HepG2 (cell line): ENCODE measurements around the gene NDUFV1. TPM values are rescaled to one million over a fixed set of nuclear protein-coding genes. Genes with fewer than 3 reads are reported as not detected.
A peak's percentile ranks its signal among the peaks of the same experiment; 100 is the strongest.

ENCODE experiments used
- CEBPG ChIP-seq: IDR thresholded peaks from 2 replicates; pipeline ENCODE4 v1.6.1; 2016
- CEBPZ ChIP-seq: IDR thresholded peaks from 2 replicates; pipeline ENCODE4 v1.6.1; 2012; ENCODE audit warnings: low read length, improper control_type of control experiment
- CENPT ChIP-seq: sonication (generic); formaldehyde crosslinking; IDR thresholded peaks from 2 replicates; pipeline ENCODE4 v1.8.0; 2022; ENCODE audit warnings: low read depth, mild to moderate bottlenecking, moderate library complexity, missing genetic modification reagents
- DZIP1 ChIP-seq: sonication (generic); formaldehyde crosslinking; IDR thresholded peaks from 2 replicates; pipeline ENCODE4 v1.5.0; 2020; ENCODE audit warnings: mild to moderate bottlenecking, missing genetic modification reagents
- EP300 ChIP-seq, 3 experiments: sonication (generic) in 1 of 3; formaldehyde crosslinking in 1 of 3; IDR thresholded peaks; 2 replicates each; pipeline versions ENCODE4 v1.5.1 to v1.6.1; 2011 to 2020; ENCODE audit warnings: low read depth in 2 of 3, low read length in 2 of 3, borderline replicate concordance in 1 of 3, improper control_type of control experiment in 1 of 3, mild to moderate bottlenecking in 1 of 3, missing genetic modification reagents in 1 of 3, moderate library complexity in 1 of 3
- GATAD2A ChIP-seq: IDR thresholded peaks from 2 replicates; pipeline ENCODE4 v1.6.1; 2016
- HMG20A ChIP-seq: IDR thresholded peaks from 2 replicates; pipeline ENCODE4 v1.6.1; 2016; ENCODE audit warnings: borderline replicate concordance
- KAT8 ChIP-seq: IDR thresholded peaks from 2 replicates; pipeline ENCODE4 v1.6.1; 2016; ENCODE audit warnings: missing genetic modification reagents, missing compliant biosample characterization
- MXD1 ChIP-seq: sonication (generic); formaldehyde crosslinking; IDR thresholded peaks from 2 replicates; pipeline ENCODE4 v1.4.0; 2020; ENCODE audit warnings: mild to moderate bottlenecking, missing genetic modification reagents
- ZBTB3 ChIP-seq: sonication (generic); formaldehyde crosslinking; IDR thresholded peaks from 2 replicates; pipeline ENCODE4 v1.4.0; 2020; ENCODE audit warnings: low read depth, mild to moderate bottlenecking, moderate library complexity, missing genetic modification reagents, borderline replicate concordance
- ZBTB38 ChIP-seq: sonication (generic); formaldehyde crosslinking; IDR thresholded peaks from 2 replicates; pipeline ENCODE4 v1.5.1; 2020; ENCODE audit warnings: mild to moderate bottlenecking, missing genetic modification reagents
- ZNF543 ChIP-seq: sonication (generic); formaldehyde crosslinking; IDR thresholded peaks from 2 replicates; pipeline ENCODE4 v1.4.0; 2020; ENCODE audit warnings: mild to moderate bottlenecking, missing genetic modification reagents
- ZNF7 ChIP-seq: IDR thresholded peaks from 2 replicates; pipeline ENCODE4 v1.6.1; 2016; ENCODE audit warnings: missing biosample characterization, missing genetic modification reagents
- ZNF704 ChIP-seq: sonication (generic); formaldehyde crosslinking; IDR thresholded peaks from 2 replicates; pipeline ENCODE4 v1.8.1; 2023; ENCODE audit warnings: mild to moderate bottlenecking, inconsistent platforms, moderate library complexity, missing genetic modification reagents, borderline replicate concordance
- ZNF720 ChIP-seq: sonication (generic); formaldehyde crosslinking; IDR thresholded peaks from 2 replicates; pipeline ENCODE4 v1.4.0; 2020; ENCODE audit warnings: missing genetic modification reagents
- ZNF776 ChIP-seq: sonication (generic); formaldehyde crosslinking; IDR thresholded peaks from 2 replicates; pipeline ENCODE4 v1.4.0; 2020; ENCODE audit warnings: mild to moderate bottlenecking, missing genetic modification reagents
- ZXDC ChIP-seq: sonication (generic); formaldehyde crosslinking; IDR thresholded peaks from 2 replicates; pipeline ENCODE4 v1.5.0; 2020; ENCODE audit warnings: mild to moderate bottlenecking, missing genetic modification reagents
- polyA plus RNA-seq, 8 experiments: library from polyadenylated mRNA; depleted of rRNA in 3 of 8; stranded (reverse) in 7 of 8; unstranded in 1 of 8; fragments of >200 nt; fragmentation: Illumina TruSeq in 4 of 8; extraction: Trizol in 4 of 8; gene quantifications; 2 replicates each; pipeline versions ENCODE4 v1.2.1 to v1.2.3, GENCODE V29; 2011 to 2016; ENCODE audit warnings: low read depth in 4 of 8, missing spikeins in 1 of 8, mixed read lengths in 1 of 8; ENCODE audit not compliant: insufficient read depth in 1 of 8
- total RNA-seq, 5 experiments: library from RNA; depleted of rRNA; stranded (reverse); fragments of >200 nt; fragmentation: Illumina TruSeq; extraction: Trizol; gene quantifications; 2 replicates each; pipeline ENCODE4 v1.2.3, GENCODE V29; 2016; ENCODE audit warnings: low read depth in 1 of 5

The NDUFV1 gene
- total and polyA plus RNA-seq, 2 of the 13 experiments (the other 11 are each of a cell fraction or from before 2014, with no cell fraction given): 88.9 to 137 TPM

DNA sequence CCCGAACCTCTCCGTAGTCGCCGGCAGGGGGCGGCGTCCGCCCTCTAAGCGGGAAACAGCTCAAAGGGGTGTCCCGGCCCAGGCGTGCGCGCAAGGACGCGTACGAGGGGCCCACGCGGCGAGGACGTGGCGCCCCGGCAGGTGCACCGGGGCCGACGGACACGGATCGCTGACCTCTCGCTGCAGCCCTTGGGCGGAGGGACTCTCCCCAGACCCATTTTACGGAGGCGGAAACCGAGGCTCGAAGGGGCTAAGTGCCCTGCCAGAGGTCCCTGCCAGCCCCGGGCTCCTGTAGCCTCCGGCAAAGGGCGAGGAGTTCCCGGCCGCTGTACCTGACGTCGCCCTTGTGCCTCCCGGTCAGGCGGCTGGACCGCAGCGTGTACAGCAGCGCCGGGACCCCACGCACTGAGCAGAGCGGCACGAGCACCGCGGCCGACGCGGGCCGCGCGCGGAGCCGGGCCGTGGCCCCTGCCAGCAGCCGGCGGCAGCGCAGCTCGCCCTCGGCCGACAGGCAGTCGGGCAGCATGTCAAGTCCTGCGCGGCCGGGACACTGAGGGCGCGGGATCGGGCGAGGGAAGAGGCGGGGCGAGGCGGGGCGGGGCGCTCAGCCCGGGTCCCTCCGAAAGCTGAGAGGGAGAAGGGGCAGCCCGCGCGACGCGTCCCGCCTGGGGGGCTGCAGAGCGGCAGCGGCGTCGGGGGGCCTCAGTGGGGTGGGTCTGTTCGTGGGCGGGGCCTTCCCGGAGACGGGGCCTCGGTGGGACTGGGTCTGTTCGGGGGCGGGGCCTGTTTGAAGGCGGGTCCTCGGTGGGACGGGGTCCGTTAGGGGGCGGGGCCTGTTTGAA is 22.9 kb downstream of the NDUFV1 start, which contains the start of gene NUDT8 (continued):
- no peak for TF ChIP-seq CEBPZ
- TF ChIP-seq EP300 (IDR thresholded peaks at IDR 0.05; ENCODE audit: low read depth in 2 of 2, low read length in 2 of 2): 0 out of 4 replicates have a peak, but pooled peaks of 1 of the 2 experiments have one; percentile 18
- peak; percentile 36; the same call in 1 of the 2 replicates for TF ChIP-seq EP300 (CRISPR knock-in tag; IDR thresholded peaks at IDR 0.05; ENCODE audit: borderline replicate concordance)
- no peak for TF ChIP-seq ZBTB3 (CRISPR knock-in tag)
- TF ChIP-seq ZXDC (CRISPR knock-in tag): no peak
- TF ChIP-seq MXD1: peak; percentile 81
- no peak for TF ChIP-seq ZNF7
- peak; percentile 86; the same call in 1 of the 2 replicates for TF ChIP-seq CENPT (CRISPR knock-in tag)
- peak; percentile 57; the same call in 1 of the 2 replicates for TF ChIP-seq DZIP1
- no peak for TF ChIP-seq ZNF704 (CRISPR knock-in tag)
- no peak for TF ChIP-seq ZNF720 (CRISPR knock-in tag)
- TF ChIP-seq KAT8: peak; percentile 54; the same call in 1 of the 2 replicates
- peak; percentile 41; the same call in 1 of the 2 replicates for TF ChIP-seq ZBTB38 (CRISPR knock-in tag)
- TF ChIP-seq CEBPG: 0 out of 2 replicates have a peak, but pooled peaks have one; percentile 13
- TF ChIP-seq ZNF543 (CRISPR knock-in tag): peak; percentile 94
- peak; percentile 53; the same call in 1 of the 2 replicates for TF ChIP-seq ZNF776 (CRISPR knock-in tag)
- TF ChIP-seq HMG20A: peak; percentile 29; the same call in 1 of the 2 replicates
- TF ChIP-seq GATAD2A (CRISPR knock-in tag): peak; percentile 57; the same call in 1 of the 2 replicates
